Chondrocyte (in vitro differentiated cells): Measurements from ENCODE around the gene SSNA1. TPM values are rescaled to one million over a fixed set of nuclear protein-coding genes. Genes with fewer than 3 reads are reported as not detected.

Experiments used
- DNase-seq: peaks from one replicate; pipeline ENCODE4 v3.0.0; 2021; ENCODE audit warnings: mixed read lengths, low spot score
- H3K27ac Mint-ChIP-seq: one replicate; pipeline ENCODE4 v1.8.0; 2021; ENCODE audit warnings: mild to moderate bottlenecking, moderate library complexity, mixed read lengths; ENCODE audit not compliant: unreplicated experiment
- H3K27me3 Mint-ChIP-seq: 2 replicates; pipeline ENCODE4 v1.8.0; 2021; ENCODE audit warnings: low read depth, mixed read lengths
- H3K36me3 Mint-ChIP-seq: 2 replicates; pipeline ENCODE4 v1.8.0; 2021; ENCODE audit warnings: low read depth, mixed read lengths
- H3K4me1 Mint-ChIP-seq: 2 replicates; pipeline ENCODE4 v1.8.0; 2021; ENCODE audit warnings: low read depth, mild to moderate bottlenecking, mixed read lengths
- H3K4me3 Mint-ChIP-seq: one replicate; pipeline ENCODE4 v1.8.0; 2021; ENCODE audit warnings: mild to moderate bottlenecking, moderate library complexity, mixed read lengths; ENCODE audit not compliant: unreplicated experiment
- H3K9me3 Mint-ChIP-seq: 2 replicates; pipeline ENCODE4 v1.8.0; 2021; ENCODE audit warnings: low read depth, mixed read lengths
- long read RNA-seq: library from polyadenylated mRNA; stranded (forward); transcript quantifications from one replicate; pipeline ENCODE4 v2.0.0, GENCODE V29; 2021
- total RNA-seq: library from RNA; stranded (reverse); gene quantifications from 3 replicates; pipeline ENCODE4 v1.2.1, GENCODE V29; 2021
- TF ChIP-seq, protein P1 (sequence below): fragments of 200-600 bp; sonication (generic); IDR thresholded peaks from 2 replicates; pipeline ENCODE4 v1.5.0; 2021; ENCODE audit warnings: antibody characterized with exemption, mild to moderate bottlenecking, moderate library complexity

SSNA1 gene, protein sequence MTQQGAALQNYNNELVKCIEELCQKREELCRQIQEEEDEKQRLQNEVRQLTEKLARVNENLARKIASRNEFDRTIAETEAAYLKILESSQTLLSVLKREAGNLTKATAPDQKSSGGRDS
- total RNA-seq: 54.5 to 57.8 TPM (median 55.5 TPM) in 3 replicates
- long read RNA-seq, transcript SSNA1-202 (2 exons, 1,170 nt): major isoform, 45 of 156 reads
- long read RNA-seq, transcript SSNA1-201 (3 exons, 896 nt): minor isoform, 36 of 156 reads
- long read RNA-seq, partial matches to known transcripts: 1 of 156 reads
- long read RNA-seq, other reads (novel, unspliced or antisense): 72 of 156 reads

DNA sequence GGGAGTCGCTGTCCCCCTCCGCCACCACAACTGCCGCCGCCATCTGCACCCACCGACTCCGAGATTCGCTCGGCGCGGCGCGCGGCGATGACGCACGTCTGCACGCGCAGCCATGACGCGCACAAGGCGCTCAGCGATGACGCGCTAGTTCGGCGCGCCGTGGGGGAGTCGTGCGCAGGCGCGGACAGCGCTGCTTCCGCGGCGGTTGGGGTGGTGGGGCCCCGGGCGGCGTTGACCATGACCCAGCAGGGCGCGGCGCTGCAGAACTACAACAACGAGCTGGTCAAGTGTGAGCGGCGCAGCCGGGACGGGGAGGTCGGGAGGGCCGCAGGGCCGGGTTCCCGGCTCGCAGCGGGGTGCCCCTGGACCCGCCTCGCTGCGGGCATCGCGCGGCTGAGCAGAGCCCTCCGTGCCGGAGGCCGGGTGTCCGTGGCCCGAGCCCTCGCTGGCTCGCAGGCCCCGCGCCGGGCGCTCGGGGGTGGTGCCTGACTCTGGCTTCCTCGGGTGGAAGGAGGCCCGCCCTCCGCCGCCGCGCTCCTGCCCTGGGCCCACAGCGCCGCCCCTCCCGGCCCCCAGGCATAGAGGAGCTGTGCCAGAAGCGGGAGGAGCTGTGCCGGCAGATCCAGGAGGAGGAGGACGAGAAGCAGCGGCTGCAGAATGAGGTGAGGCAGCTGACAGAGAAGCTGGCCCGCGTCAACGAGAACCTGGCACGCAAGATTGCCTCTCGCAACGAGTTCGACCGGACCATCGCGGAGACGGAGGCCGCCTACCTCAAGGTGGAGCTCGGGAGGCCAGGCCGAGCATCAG, at the start of gene SSNA1, which contains the start of gene ANAPC2:
TSS of gene SSNA1 (plus strand) at position 187 of the 807 bp plus-strand sequence. CDS start at position 238, 51 bp downstream.
TSS of gene ANAPC2 (minus strand) at position 71 of the 807 bp plus-strand sequence. CDS start at position 43, 28 bp downstream.
- H3K27ac Mint-ChIP-seq: peak within 1 kb of the TSS; percentile 96
- DNase-seq: no peak
- H3K27me3 Mint-ChIP-seq: no peaks in the 10 kb centered on the region
- H3K4me1 Mint-ChIP-seq: peaks cover 36% of the 10 kb centered on the region
- no peaks in the 10 kb centered on the region for H3K9me3 Mint-ChIP-seq
- TF ChIP-seq, protein P1, sequence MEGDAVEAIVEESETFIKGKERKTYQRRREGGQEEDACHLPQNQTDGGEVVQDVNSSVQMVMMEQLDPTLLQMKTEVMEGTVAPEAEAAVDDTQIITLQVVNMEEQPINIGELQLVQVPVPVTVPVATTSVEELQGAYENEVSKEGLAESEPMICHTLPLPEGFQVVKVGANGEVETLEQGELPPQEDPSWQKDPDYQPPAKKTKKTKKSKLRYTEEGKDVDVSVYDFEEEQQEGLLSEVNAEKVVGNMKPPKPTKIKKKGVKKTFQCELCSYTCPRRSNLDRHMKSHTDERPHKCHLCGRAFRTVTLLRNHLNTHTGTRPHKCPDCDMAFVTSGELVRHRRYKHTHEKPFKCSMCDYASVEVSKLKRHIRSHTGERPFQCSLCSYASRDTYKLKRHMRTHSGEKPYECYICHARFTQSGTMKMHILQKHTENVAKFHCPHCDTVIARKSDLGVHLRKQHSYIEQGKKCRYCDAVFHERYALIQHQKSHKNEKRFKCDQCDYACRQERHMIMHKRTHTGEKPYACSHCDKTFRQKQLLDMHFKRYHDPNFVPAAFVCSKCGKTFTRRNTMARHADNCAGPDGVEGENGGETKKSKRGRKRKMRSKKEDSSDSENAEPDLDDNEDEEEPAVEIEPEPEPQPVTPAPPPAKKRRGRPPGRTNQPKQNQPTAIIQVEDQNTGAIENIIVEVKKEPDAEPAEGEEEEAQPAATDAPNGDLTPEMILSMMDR: peak; percentile 74
- H3K4me3 Mint-ChIP-seq: peak within 1 kb of the TSS; percentile 94
- peaks cover 8% of the 10 kb centered on the region for H3K36me3 Mint-ChIP-seq

DNA sequence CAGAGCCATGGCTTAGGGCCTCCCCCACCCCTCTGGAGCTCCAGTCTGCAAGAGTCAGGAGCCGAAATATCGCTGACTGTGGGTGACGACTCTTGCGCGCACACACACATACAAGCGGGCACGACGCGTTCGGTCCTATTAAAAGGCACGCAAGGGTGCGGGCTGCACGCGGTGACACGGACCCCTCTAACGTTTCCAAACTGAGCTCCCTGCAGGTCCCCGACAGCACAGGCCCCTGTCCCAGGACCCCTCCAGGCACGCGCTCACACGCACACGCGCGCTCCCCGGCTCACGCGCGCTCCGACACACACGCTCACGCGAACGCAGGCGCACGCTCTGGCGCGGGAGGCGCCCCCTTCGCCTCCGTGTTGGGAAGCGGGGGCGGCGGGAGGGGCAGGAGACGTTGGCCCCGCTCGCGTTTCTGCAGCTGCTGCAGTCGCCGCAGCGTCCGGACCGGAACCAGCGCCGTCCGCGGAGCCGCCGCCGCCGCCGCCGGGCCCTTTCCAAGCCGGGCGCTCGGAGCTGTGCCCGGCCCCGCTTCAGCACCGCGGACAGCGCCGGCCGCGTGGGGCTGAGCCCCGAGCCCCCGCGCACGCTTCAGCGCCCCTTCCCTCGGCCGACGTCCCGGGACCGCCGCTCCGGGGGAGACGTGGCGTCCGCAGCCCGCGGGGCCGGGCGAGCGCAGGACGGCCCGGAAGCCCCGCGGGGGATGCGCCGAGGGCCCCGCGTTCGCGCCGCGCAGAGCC, 49.6 kb upstream of the SSNA1 start, which contains the start of gene GRIN1:
TSS of gene GRIN1 (plus strand) at position 433 of the 746 bp plus-strand sequence. CDS start 333 bp downstream, outside the sequence.
- H3K27me3 Mint-ChIP-seq: peaks cover 41% of the 10 kb centered on the region
- DNase-seq: peak; percentile 77
- H3K4me3 Mint-ChIP-seq: no peak within 1 kb of the TSS
- no peaks in the 10 kb centered on the region for H3K36me3 Mint-ChIP-seq
- TF ChIP-seq, protein P1: no peak
- no peaks in the 10 kb centered on the region for H3K4me1 Mint-ChIP-seq
- no peaks in the 10 kb centered on the region for H3K9me3 Mint-ChIP-seq
- H3K27ac Mint-ChIP-seq: no peak within 1 kb of the TSS

DNA sequence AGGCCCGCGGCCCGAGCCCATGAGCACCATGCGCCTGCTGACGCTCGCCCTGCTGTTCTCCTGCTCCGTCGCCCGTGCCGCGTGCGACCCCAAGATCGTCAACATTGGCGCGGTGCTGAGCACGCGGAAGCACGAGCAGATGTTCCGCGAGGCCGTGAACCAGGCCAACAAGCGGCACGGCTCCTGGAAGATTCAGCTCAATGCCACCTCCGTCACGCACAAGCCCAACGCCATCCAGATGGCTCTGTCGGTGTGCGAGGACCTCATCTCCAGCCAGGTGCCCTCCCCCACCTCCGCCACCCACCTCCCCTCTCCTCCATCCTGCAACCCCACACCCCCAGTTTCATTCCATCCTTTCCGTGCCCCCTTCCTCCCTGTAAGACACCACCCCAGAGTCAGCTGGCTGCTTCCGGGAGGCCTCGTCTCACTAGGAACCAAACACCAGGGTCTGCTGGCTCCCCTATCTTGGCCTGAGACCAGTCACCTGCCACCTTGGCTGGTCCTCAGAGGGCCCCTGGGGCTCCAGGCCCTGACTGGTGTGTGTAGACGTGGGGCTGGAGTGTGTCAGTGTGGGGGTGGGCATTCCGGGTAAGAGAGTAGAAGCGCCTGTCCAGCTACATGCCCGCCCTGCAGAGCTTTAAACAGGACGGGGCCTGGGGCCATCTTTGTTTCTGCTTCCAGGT, 48.9 kb upstream of the SSNA1 start:
- H3K4me1 Mint-ChIP-seq: no peaks in the 10 kb centered on the region
- no peak overlapping the region for H3K27ac Mint-ChIP-seq
- TF ChIP-seq, protein P1: no peak
- DNase-seq: peak; percentile 79
- H3K4me3 Mint-ChIP-seq: no peak overlapping the region
- no peaks in the 10 kb centered on the region for H3K9me3 Mint-ChIP-seq
- H3K27me3 Mint-ChIP-seq: peaks cover 43% of the 10 kb centered on the region
- H3K36me3 Mint-ChIP-seq: no peaks in the 10 kb centered on the region

DNA sequence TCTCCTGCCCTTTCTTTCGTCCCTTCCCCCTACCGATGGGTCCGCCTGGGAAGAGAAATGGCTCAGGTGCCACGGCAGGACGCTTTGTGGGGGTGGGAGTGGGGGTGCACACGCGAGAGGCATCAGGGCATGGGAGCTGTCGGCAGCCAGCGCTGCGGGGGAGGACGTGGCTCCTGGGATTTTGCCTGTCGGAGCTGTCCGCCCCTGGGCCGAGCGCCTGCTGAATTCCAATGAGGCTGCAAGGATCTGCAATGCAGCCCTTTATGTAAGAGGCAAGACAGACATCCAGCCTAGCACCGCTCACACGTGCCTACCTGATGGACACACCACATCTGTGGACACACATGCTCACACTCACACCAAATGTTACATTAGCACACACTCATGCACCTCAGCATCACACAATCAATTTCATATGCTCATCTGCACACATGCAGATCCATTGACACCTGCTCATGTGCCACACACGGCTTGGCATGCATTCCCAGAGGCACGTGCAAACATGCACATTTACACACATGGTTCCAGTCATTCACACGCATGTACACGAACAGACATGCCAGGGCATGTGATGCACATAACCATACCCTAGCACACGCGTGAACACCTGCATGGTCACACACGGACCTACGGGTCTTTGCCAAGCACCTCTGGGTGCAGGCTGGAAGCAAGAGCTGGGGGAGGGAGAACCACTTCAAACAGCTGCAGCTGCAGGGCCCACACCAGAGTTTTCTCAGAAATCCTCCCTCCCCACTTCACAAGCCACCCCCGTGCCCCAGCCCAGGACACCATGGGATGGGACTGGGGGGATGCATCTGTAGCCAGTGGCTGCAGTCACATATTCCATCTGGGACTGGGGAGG, 48.1 kb upstream of the SSNA1 start:
- DNase-seq: peak; percentile 77

More for the DNA sequence above, 48.1 kb upstream of the SSNA1 start:
- Mint-ChIP-seq H3K36me3 (no peaks in the 10 kb centered on the region), H3K4me3 (no peak overlapping the region), H3K27ac (no peak overlapping the region), H3K4me1 (no peaks in the 10 kb centered on the region), H3K9me3 (no peaks in the 10 kb centered on the region), H3K27me3 (peaks cover 43% of the 10 kb centered on the region)
- TF ChIP-seq, protein P1: no peak
